KOPT-K1 (cell line): ENCODE results near the gene TUBA1C.
A peak's percentile ranks its signal among the peaks of the same experiment; 100 is the strongest.
"Not testable (repeated sequence)": the region's sequence is repeated elsewhere in the genome, so short reads cannot be mapped to it uniquely, and the experiment has no call there.

Experiments
- H3K27ac ChIP-seq: fragments of 200-600 bp; sonication (generic); 2 replicates; pipeline ENCODE4 v1.5.1; 2016; ENCODE audit warnings: antibody characterized with exemption, mild to moderate bottlenecking, low read depth, low read length; ENCODE audit not compliant: poor library complexity, severe bottlenecking
- H3K36me3 ChIP-seq: fragments of 200-600 bp; sonication (generic); 2 replicates; pipeline ENCODE4 v1.5.1; 2017; ENCODE audit warnings: antibody characterized with exemption, mild to moderate bottlenecking, low read length, moderate library complexity; ENCODE audit not compliant: insufficient read depth
- H3K9me3 ChIP-seq: fragments of 200-600 bp; sonication (generic); 2 replicates; pipeline ENCODE4 v1.5.1; 2017; ENCODE audit warnings: antibody characterized with exemption, low read length, mild to moderate bottlenecking; ENCODE audit not compliant: insufficient read depth, poor library complexity, severe bottlenecking

Gene TUBA1C

DNA sequence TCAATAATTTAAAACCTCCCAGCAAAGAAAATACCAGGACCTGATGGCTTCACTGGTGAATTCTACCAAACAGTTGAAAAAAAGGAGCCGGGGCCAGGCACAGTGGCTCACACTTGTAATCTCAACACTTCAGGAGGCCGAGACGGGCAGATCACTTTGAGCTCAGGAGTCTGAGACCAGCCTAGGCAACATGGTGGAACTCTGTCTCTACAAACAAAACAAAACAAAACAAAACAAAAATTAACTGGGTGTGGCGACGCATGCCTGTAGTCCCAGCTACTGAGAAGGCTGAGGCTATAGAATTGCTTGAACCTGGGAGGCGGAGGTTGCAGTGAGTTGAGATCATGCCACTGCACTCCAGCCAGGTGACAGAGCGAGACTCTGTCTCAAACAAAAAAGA is 44.5 kb downstream of the TUBA1C start:
- Histone ChIP-seq H3K9me3 (no peaks in the 10 kb centered on the region), H3K27ac (no peak overlapping the region), H3K36me3 (no peaks in the 10 kb centered on the region)

DNA sequence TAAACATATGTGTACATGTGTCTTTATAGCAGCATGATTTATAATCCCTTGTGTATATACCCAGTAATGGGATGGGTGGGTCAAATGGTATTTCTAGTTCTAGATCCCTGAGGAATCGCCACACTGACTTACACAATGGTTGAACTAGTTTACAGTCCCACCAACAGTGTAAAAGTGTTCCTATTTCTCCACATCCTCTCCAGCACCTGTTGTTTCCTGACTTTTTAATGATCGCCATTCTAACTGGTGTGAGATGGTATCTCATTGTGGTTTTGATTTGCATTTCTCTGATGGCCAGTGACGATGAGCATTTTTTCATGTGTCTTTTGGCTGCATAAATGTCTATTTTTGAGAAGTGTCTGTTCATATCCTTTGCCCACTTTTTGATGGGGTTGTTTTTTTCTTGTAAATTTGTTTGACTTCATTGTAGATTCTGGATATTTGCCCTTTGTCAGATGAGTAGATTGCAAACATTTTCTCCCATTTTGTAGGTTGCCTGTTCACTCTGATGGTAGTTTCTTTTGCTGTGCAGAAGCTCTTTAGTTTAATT is 45.6 kb downstream of the TUBA1C start:
- not testable (repeated sequence) for H3K36me3 ChIP-seq, H3K27ac ChIP-seq, H3K9me3 ChIP-seq

DNA sequence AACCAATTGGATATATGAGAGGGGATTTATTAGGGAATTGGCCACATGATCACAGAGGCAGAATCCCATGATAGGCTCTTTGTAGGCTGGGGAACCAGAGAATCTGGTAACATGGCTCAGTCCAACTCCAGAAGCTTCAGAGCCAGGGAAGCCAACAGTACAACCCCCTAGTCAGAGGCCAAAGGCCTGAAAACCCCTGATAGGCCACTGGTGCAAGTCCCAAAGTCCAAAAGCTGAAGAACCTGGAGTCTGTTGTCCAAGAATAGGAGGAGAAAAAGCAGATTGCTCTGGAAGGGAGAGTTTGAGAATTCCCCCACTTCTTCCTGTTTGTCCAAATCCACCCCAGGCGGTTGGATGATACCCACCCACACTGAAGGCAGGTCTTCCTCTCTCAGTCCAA is 49.9 kb downstream of the TUBA1C start:
- Histone ChIP-seq H3K9me3 (no peaks in the 10 kb centered on the region), H3K27ac (no peak overlapping the region), H3K36me3 (no peaks in the 10 kb centered on the region)

DNA sequence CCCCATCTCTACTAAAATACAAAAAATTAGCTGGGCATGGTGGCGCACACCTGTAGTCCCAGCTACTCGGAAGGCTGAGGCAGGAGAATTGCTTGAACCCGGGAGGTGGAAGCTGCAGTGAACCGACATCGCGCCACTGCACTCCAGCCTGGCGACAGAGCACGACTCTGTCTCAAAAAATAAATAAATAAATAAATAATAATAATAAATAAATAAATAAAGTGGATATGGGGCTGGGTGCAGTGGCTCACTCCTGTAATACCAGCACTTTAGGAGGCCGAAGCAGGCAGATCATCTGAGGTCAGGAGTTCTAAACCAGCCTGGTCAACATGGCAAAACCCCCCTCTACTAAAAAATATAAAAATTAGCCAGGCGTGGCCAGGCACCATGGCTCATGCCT is 52.2 kb downstream of the TUBA1C start:
- not testable (repeated sequence) for H3K36me3 ChIP-seq, H3K9me3 ChIP-seq, H3K27ac ChIP-seq

DNA sequence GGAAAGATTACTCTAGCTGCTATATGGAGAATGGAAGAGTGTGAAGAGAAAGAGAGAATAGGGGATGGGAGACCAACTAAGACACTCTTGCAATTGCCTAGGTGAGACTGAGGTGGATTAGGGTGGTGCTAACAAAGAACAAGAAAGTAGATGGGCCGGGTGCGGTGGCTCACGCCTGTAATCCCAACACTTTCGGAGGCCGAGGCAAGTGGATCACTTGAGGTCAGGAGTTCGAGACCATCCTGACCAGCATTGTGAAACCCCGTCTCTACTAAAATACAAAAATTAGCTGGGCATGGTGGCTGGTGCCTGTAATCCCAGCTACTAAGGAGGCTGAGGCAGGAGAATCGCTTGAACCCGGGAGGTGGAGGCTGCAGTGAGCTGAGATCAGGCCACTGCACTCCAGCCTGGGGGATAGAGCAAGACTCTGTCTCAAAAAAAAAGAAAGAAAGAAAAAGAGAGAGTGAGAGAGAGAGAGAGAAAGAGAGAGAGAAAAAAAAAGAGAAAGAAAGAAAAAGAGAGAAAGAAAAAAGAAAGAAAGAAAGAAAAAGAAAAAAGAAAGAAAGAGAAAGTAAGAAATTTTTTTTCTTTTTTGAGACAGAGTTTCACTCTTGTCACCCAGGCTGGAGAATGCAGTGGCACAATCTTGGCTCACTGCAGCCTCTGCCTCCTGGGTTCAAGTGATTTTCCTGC is 55.7 kb downstream of the TUBA1C start:
- not testable (repeated sequence) for H3K9me3 ChIP-seq, H3K27ac ChIP-seq
- H3K36me3 ChIP-seq: peaks cover 13% of the 10 kb centered on the region

DNA sequence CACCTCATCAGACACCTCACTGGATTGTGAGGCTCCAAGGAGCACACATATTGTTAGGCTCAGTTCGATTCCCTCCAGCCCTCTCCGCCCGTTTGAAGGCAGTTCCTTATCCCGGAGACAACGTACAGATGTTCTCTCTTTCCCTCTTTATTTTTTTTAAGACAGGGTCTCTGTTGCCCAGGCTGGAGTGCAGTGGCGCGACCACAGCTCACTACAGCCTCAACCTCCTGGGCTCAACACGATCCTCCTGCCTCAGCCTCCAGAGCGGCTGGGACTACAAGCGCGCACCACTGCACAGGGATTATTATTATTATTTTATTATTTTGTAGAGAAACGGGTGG is 57.5 kb downstream of the TUBA1C start:
- Histone ChIP-seq H3K9me3 (no peaks in the 10 kb centered on the region), H3K36me3 (peaks cover 31% of the 10 kb centered on the region), H3K27ac (peak overlapping the region; percentile 82)

DNA sequence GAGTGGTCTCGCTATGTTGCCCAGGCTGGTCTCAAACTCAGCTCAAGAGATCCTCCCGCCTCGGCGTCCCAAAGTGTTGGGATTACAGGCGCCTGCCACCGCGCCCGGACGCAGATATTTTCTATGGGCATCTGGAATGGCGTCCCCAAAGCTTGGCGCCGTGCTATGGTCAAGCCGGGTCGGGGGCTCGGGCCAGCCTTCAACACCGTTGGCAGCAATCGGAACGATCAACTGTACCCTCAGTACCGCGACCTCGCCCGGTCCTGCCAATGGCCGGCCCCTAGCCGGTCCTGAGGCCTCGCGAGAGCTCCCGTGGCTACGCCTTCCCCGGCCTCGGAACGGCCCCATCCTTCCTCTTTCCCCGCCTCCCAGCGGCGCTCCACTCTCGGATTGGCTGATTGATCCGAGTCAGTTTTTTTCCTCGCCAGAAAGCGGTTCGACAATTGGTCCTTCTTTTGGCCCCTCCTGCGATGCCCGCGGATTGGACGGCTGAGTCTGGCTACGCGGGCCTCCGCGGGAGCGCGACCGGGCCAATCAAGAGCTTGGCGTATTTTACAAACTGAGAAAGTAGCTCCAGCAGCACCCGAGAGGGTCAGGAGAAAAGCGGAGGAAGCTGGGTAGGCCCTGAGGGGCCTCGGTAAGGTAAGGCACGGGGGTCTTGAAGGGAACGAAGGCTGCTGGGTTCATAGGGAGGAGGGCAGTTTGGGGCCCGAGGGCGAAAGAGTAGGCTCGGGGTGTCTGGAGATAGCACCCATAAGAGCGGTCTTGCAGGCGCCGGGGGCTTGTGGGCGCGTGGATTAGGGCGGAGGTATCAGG is 58.0 kb downstream of the TUBA1C start, which contains the start of gene TROAP:
TROAP (plus strand) TSS at position 548 of the 816 bp plus-strand sequence. CDS start 354 bp downstream, outside the sequence.
- H3K9me3 ChIP-seq: no peaks in the 10 kb centered on the region
- H3K27ac ChIP-seq: peak within 1 kb of the TSS; percentile 82
- peaks cover 37% of the 10 kb centered on the region for H3K36me3 ChIP-seq

DNA sequence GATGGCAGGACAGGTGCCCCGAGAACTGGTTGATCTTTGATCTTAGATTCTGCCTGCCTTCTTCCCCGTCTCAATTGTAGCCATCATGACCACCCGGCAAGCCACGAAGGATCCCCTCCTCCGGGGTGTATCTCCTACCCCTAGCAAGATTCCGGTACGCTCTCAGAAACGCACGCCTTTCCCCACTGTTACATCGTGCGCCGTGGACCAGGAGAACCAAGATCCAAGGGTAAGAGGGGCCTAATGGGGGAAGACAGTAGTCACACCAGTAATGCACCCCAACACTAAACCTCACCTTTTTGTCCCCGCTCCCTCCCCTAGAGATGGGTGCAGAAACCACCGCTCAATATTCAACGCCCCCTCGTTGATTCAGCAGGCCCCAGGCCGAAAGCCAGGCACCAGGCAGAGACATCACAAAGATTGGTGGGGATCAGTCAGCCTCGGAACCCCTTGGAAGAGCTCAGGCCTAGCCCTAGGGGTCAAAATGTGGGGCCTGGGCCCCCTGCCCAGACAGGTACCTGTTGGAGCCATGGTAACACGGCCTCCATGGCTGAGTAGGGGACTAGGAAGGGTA is 58.7 kb downstream of the TUBA1C start:
- Histone ChIP-seq H3K9me3 (no peaks in the 10 kb centered on the region), H3K27ac (peak overlapping the region; percentile 82)

More for the DNA sequence above, 58.7 kb downstream of the TUBA1C start:
- H3K36me3 ChIP-seq: peaks cover 44% of the 10 kb centered on the region
